ENCODE measurements around the gene VPS13A.

- TF ChIP-seq ZNF501 (tag by site-specific recombination; IDR thresholded peaks at IDR 0.05), result no peak
- no peak for TF ChIP-seq CTCF (tag by site-specific recombination; IDR thresholded peaks at IDR 0.05)
- no peak for TF ChIP-seq ZNF426 (tag by site-specific recombination; IDR thresholded peaks at IDR 0.05)
- no peak for TF ChIP-seq ZNF169 (tag by site-specific recombination; IDR thresholded peaks at IDR 0.05)
- TF ChIP-seq OSR2 (tag by site-specific recombination; IDR thresholded peaks at IDR 0.05), result no peak
- no peak for TF ChIP-seq ZNF768 (tag by site-specific recombination; IDR thresholded peaks at IDR 0.05)
- TF ChIP-seq KLF10 (tag by site-specific recombination; IDR thresholded peaks at IDR 0.05), result no peak
- no peak for TF ChIP-seq ZNF114 (tag by site-specific recombination; IDR thresholded peaks at IDR 0.05)
- no peak for TF ChIP-seq ZNF571 (tag by site-specific recombination; IDR thresholded peaks at IDR 0.05)
Observed at GRCh38 chr9:77450085-77450475, 272.7 kb downstream of the VPS13A start.

Measured in HEK293 (cell line).